ENCODE measurements around the gene S1PR5.

DNA sequence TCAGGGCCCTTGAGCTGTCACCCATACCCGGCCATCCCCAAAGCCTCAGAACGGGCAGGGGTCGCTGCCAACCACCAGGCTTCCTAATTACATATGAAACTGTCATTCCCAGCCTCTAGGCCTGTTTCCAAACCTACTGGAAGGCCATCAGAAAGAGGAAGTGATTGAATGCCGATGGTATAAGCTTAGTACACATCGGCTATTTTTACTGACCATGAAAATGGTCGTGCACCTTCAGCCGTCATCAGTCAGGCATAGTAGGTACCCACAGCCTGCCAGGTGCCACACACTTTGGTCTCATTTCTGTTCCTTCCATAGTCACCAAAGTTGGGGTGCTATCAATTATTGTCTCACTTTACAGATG is 38.3 kb upstream of the S1PR5 start:
- TF ChIP-seq, protein P1, sequence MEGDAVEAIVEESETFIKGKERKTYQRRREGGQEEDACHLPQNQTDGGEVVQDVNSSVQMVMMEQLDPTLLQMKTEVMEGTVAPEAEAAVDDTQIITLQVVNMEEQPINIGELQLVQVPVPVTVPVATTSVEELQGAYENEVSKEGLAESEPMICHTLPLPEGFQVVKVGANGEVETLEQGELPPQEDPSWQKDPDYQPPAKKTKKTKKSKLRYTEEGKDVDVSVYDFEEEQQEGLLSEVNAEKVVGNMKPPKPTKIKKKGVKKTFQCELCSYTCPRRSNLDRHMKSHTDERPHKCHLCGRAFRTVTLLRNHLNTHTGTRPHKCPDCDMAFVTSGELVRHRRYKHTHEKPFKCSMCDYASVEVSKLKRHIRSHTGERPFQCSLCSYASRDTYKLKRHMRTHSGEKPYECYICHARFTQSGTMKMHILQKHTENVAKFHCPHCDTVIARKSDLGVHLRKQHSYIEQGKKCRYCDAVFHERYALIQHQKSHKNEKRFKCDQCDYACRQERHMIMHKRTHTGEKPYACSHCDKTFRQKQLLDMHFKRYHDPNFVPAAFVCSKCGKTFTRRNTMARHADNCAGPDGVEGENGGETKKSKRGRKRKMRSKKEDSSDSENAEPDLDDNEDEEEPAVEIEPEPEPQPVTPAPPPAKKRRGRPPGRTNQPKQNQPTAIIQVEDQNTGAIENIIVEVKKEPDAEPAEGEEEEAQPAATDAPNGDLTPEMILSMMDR (IDR thresholded peaks at IDR 0.05), result no peak
- TF ChIP-seq POLR2A (IDR thresholded peaks at IDR 0.05; ENCODE audit: low read depth) (no peak), POLR2AphosphoS5 (IDR thresholded peaks at IDR 0.05) (no peak)

Measured in esophagus muscularis mucosa (tissue), 3 donors.